T-helper 1 cell (primary cell): ENCODE results near the gene PIEZO1.

ENCODE experiments used
- DNase-seq, 5 donors: peaks; one replicate each; pipeline ENCODE4 v3.0.0-alpha.2; 2012 to 2020

The PIEZO1 gene

DNA sequence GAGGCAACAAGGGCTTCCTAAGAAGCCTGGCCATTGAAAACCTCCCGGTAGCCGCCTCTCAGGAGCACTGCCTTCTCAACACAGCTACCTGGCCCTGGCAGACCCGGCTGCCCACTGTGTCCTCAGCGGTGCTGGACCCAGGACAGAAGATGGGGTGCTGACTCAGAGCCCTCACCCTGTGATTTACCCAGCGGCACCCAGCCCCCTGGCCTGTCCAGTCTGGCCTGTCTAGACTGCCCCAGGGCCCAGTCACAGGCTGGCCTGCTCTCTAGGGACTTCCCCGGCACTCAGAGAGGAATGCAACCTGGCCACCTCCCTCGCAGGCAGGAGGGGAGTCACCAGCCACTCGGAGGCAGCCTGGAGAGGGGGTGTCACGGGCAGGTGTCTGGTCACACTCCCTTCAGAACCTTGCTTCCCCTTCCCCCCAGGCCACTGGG is 20.1 kb downstream of the PIEZO1 start:
- DNase-seq = no peak

DNA sequence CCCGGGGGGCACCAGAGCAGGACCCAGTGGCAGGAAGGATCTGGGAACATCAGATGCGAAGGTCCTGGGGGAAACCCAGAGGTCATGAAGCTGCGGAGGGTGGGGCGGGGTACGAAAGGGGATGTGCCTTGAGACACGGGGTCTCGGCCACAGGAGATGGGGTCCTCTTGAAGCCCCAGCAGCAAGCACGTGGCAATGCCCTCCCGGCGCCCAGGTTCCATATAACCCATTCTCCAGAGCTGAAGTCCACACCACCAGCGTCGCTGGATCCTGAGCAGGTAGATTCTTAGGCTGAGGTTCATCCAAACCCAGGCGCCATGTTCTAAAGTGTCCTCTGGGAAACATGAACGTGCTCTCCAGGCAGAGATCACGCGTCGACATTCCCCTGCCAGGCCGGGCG is 20.9 kb downstream of the PIEZO1 start:
- no peak for DNase-seq

DNA sequence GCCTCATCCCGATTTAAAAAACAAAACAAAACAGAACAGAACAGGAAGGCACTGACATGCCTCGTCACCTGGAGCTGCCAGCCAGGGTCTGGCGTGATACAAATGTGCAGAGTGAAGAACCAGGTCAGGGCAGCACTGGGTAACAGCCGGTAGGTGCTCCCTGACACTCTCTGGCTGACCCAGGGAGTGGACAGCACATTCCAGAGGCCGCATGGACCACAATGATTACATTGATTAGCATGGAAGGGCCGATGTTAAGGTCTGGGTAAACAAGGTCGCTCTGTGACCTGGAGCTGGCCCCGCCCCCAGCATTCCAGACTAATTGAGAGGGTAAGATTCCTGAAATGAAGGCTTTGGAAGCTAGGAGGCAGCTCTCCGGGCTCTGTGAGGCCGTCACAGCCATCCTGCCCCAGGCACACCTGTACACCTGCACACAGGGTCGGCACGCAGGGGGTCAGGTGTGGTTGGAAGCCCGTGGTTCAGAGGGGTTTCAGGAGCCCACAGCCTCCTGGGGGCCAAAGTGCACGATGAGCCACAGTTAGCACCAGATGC is 21.4 kb downstream of the PIEZO1 start:
- no peak for DNase-seq

DNA sequence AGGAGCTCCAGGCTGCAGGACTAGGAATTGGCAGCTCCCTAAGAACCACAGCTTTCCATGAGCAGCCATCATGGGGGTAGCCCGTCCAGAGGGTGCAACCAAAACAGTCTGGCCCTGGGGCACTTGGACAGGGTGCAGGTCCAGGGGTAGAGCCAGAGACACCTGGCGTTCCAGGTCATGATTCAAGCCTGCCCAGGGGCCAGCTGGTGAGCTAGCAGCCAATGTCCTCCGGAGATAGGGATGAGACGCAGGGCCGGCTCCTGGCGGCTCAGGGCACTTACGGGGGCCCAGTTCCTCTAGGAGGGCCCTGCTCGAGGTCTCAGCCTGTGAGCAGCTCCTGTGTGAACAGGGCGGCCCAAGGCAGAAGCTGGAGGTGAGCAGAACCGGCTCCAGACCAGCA is 22.1 kb downstream of the PIEZO1 start:
- no peak for DNase-seq

DNA sequence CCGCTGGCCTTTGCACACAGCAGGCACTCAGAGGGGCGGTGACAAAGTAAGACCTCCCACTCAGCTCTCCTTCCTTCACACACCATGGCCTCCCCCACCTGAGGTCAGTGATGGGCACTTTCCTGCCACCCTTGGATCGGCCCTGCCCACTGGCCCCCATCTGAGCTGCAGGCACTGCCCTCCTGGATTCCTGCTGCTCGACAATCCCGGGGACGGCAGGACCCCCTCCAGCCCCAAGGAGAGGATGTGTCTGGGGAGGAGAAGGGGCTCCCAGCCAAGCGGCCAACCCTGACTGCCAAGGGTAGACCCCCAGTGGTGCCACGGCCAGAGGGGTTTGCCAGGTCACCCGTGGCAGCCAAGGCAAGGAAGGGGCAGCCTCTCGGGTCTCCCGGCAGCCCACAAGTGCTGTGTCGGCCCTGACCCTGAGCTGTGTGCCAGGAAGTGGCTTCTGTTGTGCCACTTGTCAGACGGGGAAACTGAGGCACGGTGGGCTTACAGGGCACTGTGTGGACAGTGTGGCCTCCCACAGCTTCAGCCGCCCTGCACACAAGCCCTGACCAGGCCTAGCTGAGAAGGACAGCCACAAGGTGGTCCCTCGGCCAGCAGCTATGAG is 22.7 kb downstream of the PIEZO1 start:
- no peak for DNase-seq

DNA sequence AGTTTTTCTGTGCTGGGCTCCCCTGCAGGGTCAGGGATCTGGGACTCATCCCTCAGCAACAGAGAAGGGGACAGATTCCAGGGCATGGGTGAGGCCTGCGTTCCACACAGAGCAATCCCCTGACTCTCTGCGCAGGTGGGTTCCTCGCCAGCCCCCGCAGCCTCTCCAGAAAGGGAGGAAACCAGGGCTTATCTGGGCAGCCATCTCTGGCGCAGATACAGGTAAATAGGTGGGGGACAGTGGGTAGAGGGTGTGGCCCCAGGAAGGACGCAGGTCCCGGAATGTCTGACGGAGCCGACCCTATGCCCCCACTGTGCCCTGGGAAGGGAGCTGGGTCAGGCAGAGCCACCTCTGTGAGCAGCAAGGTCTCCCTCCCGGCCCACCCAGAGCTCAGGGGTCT is 23.2 kb downstream of the PIEZO1 start:
- DNase-seq = no peak

DNA sequence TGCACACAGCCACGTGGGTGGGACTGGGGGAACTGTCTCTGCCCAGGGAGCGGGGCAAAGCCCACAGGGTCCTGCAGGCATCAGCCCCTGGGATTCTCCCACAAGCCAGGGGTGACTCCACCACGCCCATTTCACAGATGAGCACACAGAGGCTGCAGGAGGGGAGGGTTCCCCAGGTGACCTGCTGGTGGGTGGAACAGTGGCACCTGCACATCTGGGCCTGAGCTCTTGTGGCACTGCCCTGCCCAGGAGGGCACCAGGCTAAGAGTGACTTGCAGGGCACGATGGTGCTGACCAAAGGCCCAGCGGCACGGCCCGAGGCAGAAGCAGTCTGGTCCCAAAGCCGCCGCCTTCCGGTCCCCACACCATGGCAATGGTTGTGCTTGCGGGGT is 23.9 kb downstream of the PIEZO1 start:
- DNase-seq = no peak

DNA sequence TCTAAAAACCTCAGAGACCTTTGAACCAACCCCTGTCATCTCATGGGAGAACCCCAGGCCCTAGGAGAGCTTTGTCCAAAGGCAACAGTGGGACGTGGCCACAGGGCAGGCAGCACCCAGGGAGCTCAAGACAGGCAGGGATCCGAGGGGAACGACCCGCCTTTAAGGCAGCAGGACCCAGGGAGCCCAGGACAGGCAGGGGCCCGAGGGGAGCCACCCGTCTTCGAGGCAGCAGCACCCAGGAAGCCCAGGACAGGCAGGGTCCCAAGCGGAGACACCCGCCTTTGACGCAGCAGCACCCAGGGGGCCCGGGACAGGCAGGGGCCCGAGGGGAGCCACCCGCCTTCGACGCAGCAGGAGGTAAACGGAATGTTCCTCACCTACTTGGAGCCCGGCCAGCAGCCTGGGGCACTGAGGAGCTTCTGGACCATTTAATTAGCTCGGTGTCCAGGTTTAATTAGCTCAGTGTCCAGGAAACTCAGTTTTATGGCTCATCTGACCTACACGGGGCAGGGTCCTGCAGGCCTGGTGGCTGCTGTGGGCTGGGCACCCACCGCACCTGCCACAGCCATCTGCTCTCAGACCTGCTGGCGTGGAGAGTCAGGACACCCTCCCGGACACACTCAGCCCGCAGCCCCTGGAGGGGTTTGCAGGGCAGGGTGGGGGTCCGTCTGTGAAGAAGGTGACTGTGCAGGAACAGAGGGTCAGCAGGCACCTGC is 24.4 kb downstream of the PIEZO1 start:
- DNase-seq = no peak

DNA sequence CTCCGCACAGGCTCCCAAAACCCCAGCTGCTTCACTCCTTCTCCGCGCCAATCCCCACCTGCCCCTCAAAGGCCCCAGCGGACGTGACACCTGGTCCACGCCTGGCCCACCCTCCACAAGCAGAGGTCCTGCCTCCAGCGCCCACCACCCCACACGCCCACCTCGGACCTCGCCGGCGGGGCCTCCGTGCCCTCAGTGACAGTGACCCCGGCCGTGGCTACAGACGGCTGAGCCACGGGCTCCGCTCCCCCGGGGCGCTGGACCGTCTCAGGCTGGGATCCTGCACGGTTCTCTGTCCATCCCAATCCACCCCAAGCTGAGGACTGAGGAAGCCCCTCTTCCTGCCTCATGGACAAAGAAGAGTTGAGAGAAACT is 25.1 kb downstream of the PIEZO1 start:
- DNase-seq = no peak

DNA sequence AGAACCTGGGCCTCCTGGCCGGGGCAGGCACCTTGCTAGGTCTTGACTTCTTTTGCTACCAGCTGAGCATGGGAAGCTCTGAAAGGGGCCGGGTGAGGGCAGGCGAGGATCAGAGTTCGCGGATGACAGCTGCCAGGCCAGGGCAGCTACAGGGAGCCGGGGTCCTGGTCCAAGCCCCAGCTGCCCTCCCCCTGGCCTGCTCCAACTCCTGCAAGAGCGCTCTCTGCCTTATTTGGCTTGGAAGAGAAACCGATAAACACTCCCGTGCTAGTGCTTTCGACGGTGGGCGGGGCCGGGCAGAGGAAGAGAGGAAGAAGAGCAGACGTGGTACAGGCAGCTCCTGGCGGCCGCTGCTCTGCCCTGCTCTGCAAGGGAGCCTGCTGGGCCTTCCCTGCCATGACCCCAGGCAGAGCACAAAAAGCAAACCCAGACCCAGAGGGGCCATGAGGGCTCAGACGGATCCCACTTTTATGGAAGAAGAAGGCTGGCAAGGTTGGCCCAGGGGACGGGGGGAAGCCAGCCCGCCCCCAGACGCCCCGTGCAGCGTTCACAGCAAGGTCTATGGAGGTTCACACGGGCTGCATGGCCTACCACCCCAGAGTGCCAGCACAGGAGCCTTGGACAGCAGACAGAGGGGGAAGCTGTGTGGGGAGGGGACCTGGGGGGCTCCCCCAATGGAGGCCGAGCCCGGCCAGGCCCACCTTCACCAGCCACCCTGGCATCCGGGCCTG is 25.6 kb downstream of the PIEZO1 start:
- DNase-seq = peak in 4 of 5 donors; percentile 36 to 73 (median 54)

DNA sequence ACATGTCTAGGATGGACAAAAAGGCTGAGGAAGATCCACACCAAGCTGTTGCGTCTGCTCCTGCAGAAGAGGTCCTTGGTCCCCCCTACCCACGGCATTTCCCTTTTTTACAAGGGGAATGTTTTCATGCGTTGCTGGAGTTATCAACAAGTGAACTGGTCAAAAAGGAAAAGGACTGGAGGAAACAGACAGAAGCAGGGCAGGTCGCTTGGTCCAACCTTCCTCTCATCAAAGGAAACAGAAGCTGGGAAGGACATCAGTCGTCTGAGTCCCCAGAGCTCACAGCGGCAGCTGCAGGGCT is 26.1 kb downstream of the PIEZO1 start:
- no peak for DNase-seq

DNA sequence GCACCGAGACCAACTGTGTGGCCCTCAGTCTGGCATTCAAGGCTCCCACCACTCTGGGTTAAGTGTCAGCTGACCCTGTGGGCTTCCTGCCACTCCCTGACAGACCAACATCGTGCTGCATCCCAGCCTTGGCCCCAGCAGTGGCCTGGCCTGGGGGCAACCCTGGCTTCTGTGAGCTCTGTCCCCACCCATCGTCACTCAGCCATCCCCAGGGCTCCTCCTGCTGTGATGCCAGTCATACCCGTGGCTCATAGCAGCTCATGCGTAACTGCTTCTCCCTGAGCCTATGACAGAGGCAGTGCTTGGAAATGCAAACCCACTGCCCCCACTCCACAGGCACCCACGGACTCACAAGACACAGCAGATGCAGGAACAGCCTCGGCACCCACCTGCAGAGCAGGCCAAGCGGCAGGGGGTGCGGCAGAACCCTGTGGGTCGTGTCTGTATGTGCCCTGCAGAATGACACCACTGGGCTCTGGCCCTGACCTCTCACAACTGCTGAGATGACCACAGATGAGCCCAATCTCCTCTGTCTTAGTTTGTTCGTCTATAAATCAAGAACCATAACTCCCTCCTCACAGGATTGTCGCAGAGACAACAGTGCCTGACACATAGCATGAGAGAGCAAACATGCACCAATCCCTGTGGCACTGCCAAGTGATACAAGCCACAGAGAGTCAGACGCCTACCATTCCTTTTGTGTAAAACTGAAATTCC is 26.6 kb downstream of the PIEZO1 start:
- no peak for DNase-seq

DNA sequence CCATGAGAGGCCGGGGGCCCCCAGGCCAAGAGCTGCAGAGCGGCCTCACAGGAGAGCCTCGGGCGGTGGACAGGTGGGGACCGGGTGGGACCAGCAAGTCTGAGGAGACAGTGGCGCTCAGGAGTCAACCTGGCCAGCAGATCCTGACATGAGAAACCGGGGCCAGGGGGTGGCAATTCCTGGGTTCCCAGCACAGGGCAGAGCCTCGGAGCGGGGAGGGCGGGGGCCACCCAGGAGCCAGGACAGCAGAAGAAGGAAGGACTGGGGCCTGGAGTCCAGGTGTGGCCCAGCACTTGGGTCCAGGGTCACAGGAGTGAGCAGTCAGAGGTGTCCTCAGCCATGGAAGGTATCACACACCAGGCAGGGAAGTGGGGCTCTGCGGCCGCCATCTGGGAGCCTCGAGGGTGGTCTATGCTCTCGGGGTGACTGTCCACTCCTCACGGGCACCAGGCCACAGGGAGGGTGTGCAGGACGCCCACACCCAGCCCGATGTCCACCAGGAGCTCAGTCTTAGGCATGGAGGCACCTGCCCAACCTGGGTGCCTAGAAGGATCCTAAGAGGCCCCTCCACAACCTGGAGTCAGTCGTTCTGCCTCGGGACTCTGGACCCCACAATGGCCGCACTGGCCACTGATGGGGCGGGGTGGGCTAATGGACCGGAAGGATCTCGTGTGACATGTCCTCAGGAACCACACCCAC is 29.1 kb downstream of the PIEZO1 start:
- DNase-seq = no peak

DNA sequence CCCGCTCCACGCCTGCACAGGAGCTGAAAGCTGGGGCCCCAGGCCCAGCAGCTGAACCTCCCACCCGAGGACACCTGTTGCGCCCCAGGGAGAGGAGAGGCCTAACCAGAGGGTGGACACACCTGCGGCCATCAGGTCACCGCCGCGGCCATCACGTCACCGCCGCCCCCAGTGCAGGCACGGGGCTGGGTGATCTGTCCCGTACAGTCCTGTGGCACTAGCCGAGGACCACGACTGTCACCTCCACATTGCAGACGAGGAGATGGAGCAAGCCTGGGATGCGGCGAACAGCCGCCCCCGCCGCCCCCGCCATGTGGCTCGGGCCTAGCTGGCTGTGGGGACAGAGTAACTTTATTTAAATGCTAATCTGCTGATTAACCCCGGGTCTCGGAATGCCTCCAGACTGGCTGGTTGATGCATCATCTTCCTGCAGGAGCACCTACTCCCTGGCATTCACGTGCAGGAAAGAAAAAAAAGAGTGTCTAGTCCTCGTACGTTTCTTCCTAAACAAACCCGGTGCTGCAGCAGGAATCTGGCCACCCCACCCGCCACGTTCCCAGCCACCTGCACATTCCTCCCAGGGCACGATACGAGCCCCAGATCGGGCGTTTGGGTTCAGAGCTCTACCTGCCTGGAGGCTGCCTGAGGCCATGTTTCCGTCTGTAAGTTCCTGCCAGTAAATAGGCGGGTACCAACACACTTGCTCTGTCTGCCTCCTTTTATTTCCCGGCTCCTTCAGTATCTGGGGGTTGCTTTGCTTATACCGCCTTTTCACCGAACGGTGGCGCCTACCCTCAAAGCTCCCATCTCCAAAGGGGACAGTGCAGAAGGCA is 29.9 kb downstream of the PIEZO1 start:
- DNase-seq = no peak

DNA sequence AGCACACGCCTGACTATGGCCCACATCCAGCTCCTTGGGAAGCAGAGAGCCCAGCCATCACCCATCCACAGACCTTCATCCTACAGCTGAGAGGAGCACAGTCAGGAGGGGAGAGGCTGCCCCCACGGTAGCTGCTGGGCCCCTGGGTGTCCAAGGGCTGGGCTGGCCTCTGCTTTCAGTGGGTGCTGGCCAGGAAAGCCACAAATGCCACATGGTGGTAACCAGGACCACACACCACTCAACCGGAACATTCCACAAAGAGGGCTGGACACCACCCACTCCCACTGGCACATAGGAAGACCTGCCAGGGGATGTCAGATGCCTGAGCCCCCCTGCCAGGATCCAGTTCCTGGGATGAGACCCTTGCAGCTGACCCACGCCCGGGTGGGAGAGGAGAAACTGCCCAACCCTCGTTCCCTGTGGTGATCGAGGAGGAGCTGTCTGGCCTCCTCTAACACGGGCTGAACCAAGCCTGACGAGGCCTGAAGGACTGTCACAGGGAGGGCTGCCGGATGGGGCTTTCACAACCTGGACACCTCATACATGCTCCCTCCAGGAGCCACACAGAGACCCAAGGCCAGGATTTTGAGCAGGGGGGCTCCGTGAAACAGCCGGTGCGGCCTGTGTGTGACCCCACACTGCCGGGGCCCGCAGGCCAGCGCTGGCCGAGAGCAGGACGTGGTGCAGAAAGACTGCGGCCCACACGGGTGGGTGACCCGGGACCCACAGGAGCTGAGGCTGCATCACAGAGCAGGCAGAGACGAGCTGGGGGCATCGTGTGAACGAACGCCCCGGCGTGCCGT is 30.7 kb downstream of the PIEZO1 start:
- no peak for DNase-seq

DNA sequence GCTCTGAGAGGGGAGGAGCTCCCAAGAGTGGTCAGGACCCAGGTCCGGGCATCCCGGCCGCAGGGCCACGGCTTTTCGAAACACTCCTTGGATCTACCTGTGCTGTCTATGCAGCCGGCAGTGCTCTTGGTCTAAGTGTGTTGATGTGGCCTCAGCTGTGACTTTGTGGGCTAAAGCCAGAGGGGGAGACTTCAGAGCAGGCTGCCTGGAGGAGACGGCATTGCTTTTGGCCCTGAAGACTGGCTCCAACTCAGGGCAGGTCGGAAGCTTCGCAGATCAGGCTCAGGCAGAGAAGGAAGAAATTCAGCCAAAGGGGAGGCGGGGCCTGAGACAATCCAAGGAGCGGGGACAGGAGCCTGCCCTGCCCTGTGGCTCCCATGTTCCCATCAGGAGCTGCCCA is 31.4 kb downstream of the PIEZO1 start:
- no peak for DNase-seq

DNA sequence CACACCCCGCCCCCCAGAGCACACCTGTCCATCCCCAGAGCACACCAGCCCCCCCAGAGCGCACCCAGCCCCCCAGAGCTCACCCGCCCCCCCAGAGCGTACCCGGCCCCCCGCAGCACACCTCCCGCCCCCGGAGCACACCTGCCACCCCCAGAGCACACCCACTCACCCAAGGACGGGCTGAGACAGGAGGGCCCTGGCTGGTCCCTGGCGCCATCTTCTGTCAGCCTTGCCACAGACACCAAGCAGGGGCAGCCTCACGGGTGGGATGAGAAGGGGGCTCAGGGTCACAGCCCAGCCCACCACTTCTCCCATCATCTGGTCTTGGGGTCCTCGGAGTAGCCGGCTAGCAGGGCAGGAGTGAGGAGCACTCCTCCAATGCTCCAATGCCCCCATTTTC is 31.8 kb downstream of the PIEZO1 start:
- no peak for DNase-seq

DNA sequence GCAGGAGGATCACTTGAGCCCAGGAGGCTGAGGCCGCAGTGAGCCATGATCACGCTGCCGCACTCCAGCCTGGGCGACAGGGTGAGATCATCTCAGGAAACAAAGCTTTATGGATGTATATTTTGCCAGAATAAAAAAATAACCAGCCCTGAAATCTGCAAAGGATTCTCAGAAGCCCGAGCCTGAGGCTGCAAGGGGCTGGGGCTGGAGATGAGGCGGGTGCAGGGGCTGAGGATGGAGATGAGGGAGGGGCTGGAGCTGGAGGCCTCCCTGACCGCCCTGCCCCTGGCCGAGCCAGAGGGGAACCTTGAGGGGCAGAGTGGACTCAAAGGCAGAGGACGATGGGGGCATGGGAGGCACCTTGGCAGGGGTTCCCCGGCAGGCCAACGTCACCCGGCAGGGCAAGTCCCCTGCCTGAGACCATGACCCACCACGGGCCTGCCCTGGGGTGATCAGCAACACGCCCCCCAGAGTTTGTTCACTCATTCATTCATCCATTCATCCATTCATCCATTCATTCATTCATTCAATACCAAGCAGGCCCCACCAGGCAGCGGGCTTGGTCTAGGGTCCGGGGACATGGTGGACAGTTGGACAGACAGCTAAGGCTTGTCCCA is 32.5 kb downstream of the PIEZO1 start:
- DNase-seq = no peak

DNA sequence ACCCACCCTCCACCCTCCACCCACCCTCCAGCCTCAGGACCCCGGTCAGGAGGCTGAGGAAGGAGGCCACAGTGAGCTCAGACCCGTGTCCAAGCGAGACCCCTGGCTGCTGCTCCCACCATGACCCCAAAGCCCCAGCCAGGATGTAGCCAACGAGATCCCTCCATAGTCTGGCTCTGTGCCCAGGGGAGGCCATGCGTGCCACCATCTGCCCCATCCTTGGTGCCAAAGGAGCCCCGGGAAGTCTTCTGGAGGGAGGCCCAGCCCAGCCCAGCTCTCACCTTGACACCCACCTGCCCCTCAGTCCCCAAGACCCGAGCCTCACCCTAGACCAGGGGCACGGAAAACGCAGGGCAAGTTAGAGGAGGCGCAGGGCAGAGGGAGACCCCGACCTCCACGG is 34.2 kb downstream of the PIEZO1 start:
- no peak for DNase-seq

DNA sequence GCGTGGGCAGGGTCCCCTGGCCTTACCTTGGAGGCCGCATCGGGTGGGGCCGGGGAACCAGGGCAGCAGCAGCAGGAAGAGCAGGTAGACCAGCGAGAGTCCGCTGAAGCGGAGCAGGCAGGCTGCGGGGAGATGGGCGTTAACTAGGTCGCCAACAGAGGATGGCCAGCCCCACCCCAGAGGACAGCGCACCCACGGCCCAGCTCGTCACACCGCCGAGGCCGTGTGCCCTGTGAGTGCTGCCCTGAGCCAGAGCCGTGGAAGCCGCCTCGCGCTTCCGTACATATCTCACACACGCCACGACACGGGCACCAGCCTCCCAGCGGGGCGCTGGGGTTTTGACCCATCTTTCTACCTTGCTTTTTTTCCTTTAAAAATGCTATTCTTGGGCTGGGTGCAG is 35.7 kb downstream of the PIEZO1 start:
- no peak for DNase-seq

DNA sequence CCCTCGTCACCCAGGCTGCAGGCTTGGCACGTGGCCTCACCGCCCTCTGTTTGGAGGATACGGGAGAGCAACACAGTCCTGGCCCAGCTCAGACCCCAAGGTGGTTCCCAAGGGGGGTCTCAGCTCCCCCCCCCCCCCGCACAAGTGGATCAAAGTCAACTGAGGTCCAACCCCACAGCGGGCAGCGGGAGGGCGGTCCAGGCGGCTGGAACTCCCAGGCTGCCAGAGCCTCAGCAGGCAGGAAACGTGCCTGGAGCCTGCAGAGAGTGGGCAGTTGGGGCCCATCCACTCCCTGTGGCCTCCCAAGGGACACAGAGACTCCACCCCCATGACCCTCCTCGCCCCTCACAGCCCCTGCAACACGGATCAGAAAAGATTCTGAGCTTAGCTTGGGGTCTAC is 36.7 kb downstream of the PIEZO1 start:
- DNase-seq = no peak
